Natural killer cell (primary cell): ENCODE results near the gene SLC25A43. TPM values are rescaled to one million over a fixed set of nuclear protein-coding genes. Genes with fewer than 3 reads are reported as not detected.
"Not testable (repeated sequence)": the region's sequence is repeated elsewhere in the genome, so short reads cannot be mapped to it uniquely, and the experiment has no call there.

ENCODE experiments used
- ATAC-seq, 3 donors: fragments of 150-1000 bp in 2 of 3; fragments of 200-7000 bp in 1 of 3; cut with Tn5 transposase; 1 replicate in 1 of 3; 2 replicates in 2 of 3; pipeline ENCODE4 v1.10.0; 2021; ENCODE audit warnings: mild to moderate bottlenecking in 2 of 3, moderate library complexity in 2 of 3
- DNase-seq, 2 donors: peaks; one replicate each; pipeline versions ENCODE4 v3.0.0 to v3.0.0-alpha.2; 2013 to 2021; ENCODE audit warnings: mixed read lengths in 1 of 2
- H3K27ac ChIP-seq: one replicate; pipeline ENCODE4 v1.5.1; 2013; ENCODE audit warnings: mild to moderate bottlenecking, low read length
- H3K27me3 ChIP-seq: one replicate; pipeline ENCODE4 v1.6.1; 2013; ENCODE audit warnings: low read length; ENCODE audit not compliant: control insufficient read depth, insufficient read depth
- H3K36me3 ChIP-seq: one replicate; pipeline ENCODE4 v1.6.1; 2013; ENCODE audit warnings: low read length; ENCODE audit not compliant: control insufficient read depth, insufficient read depth
- H3K4me1 ChIP-seq: one replicate; pipeline ENCODE4 v1.6.1; 2013; ENCODE audit warnings: low read length; ENCODE audit not compliant: control insufficient read depth, insufficient read depth
- H3K4me3 ChIP-seq: one replicate; pipeline ENCODE4 v1.5.1; 2013; ENCODE audit warnings: low read length
- H3K9me3 ChIP-seq: one replicate; pipeline ENCODE4 v1.6.1; 2013; ENCODE audit warnings: low read length; ENCODE audit not compliant: control insufficient read depth, insufficient read depth
- H3K27ac Mint-ChIP-seq, 2 donors: one replicate each; pipeline ENCODE4 v1.8.0; 2022; ENCODE audit warnings: mild to moderate bottlenecking in 2 of 2, mixed read lengths in 2 of 2, moderate library complexity in 1 of 2
- H3K27me3 Mint-ChIP-seq, 2 donors: one replicate each; pipeline ENCODE4 v1.8.0; 2022; ENCODE audit warnings: low read depth in 2 of 2, mixed read lengths in 2 of 2
- H3K36me3 Mint-ChIP-seq: one replicate; pipeline ENCODE4 v1.8.0; 2022; ENCODE audit warnings: mixed read lengths
- H3K4me1 Mint-ChIP-seq, 2 donors: one replicate each; pipeline ENCODE4 v1.8.0; 2022; ENCODE audit warnings: mixed read lengths in 2 of 2
- H3K4me3 Mint-ChIP-seq: one replicate; pipeline ENCODE4 v1.8.0; 2022; ENCODE audit warnings: mild to moderate bottlenecking, moderate library complexity, mixed read lengths
- H3K9me3 Mint-ChIP-seq, 2 donors: one replicate each; pipeline ENCODE4 v1.8.0; 2022; ENCODE audit warnings: mixed read lengths in 2 of 2
- CTCF ChIP-seq: fragments of 200-600 bp; IDR thresholded peaks from one replicate; pipeline ENCODE4 v1.8.0; 2022; ENCODE audit warnings: antibody characterized with exemption
- WGBS: methylation state at CpG from one replicate; pipeline ENCODE4 v1.1.7; 2013; ENCODE audit warnings: missing lambda C conversion rate; ENCODE audit not compliant: insufficient coverage; 5-methylcytosine and 5-hydroxymethylcytosine counted together
- intact Hi-C: fragments of 100-400 bp; cut with micrococcal nuclease; formaldehyde crosslinking; loops from one replicate; pipeline ENCODE4 v1.14.2; 2022
- total RNA-seq, 4 donors: library from RNA; stranded (reverse); fragments of 120-200 nt in 1 of 4; gene quantifications; one replicate each; pipeline versions ENCODE4 v1.2.3 to v1.2.4, GENCODE V29; 2013 to 2022

Gene SLC25A43
- total RNA-seq, 3 donors from 2014 or later (not counting 1 experiment from before 2014, with no cell fraction given), result 5.4 to 7.3 (median 6.4) TPM

GRCh38 chrX:119363391-119363790, 35.7 kb upstream of the SLC25A43 start:
- intact Hi-C loops, result no loop called here
- ATAC-seq (no peak), DNase-seq (no peak)
- H3K4me3 Mint-ChIP-seq, result no peak overlapping the region
- peaks cover 7 to 15% of the 10 kb centered on the region in 2 donors for H3K27me3 Mint-ChIP-seq
- Histone ChIP-seq H3K27ac (no peak overlapping the region), H3K9me3 (no peaks in the 10 kb centered on the region), H3K36me3 (no peaks in the 10 kb centered on the region), H3K4me1 (no peaks in the 10 kb centered on the region), H3K27me3 (no peaks in the 10 kb centered on the region), H3K4me3 (no peak overlapping the region)
- no peak for TF ChIP-seq CTCF
- no peaks in the 10 kb centered on the region for H3K4me1 Mint-ChIP-seq
- H3K9me3 Mint-ChIP-seq, result no peaks in the 10 kb centered on the region
- WGBS, result 100% methylated on average over 4 of the region's 6 CpGs
- H3K27ac Mint-ChIP-seq, result no peak overlapping the region
- no peaks in the 10 kb centered on the region for H3K36me3 Mint-ChIP-seq

GRCh38 chrX:119371861-119372260, 27.3 kb upstream of the SLC25A43 start:
- H3K27ac ChIP-seq, H3K36me3 ChIP-seq, H3K4me1 Mint-ChIP-seq, H3K9me3 Mint-ChIP-seq, DNase-seq, H3K27ac Mint-ChIP-seq, H3K4me3 Mint-ChIP-seq, ATAC-seq, H3K4me1 ChIP-seq, H3K9me3 ChIP-seq, H3K27me3 ChIP-seq, H3K36me3 Mint-ChIP-seq, H3K4me3 ChIP-seq, intact Hi-C loops: not testable (repeated sequence)
- no CpG with 5 or more reads among the region's 2 CpGs for WGBS
- peaks cover 11 to 15% of the 10 kb centered on the region in 2 donors for H3K27me3 Mint-ChIP-seq

- no peaks in the 10 kb centered on the region for H3K36me3 ChIP-seq
- Mint-ChIP-seq H3K9me3 (no peaks in the 10 kb centered on the region), H3K27me3 (peaks cover 7 to 9% of the 10 kb centered on the region in 2 donors), H3K4me3 (no peak overlapping the region), H3K27ac (no peak overlapping the region), H3K4me1 (no peaks in the 10 kb centered on the region), H3K36me3 (no peaks in the 10 kb centered on the region)
- no peak for TF ChIP-seq CTCF
- intact Hi-C loops, result no loop called here
- H3K27ac ChIP-seq, result no peak overlapping the region
- no peak overlapping the region for H3K4me3 ChIP-seq
- H3K4me1 ChIP-seq, result no peaks in the 10 kb centered on the region
- ATAC-seq (no peak), DNase-seq (no peak)
- H3K9me3 ChIP-seq, result no peaks in the 10 kb centered on the region
- 75% methylated on average over 2 of the region's 2 CpGs for WGBS
- no peaks in the 10 kb centered on the region for H3K27me3 ChIP-seq
Observed at GRCh38 chrX:119374736-119375135, 24.4 kb upstream of the SLC25A43 start.

GRCh38 chrX:119375561-119375960, 23.6 kb upstream of the SLC25A43 start:
- WGBS, result 62% methylated on average over 2 of the region's 3 CpGs
- Histone ChIP-seq H3K36me3 (no peaks in the 10 kb centered on the region), H3K4me3 (no peak overlapping the region), H3K9me3 (no peaks in the 10 kb centered on the region), H3K27ac (no peak overlapping the region), H3K27me3 (no peaks in the 10 kb centered on the region), H3K4me1 (no peaks in the 10 kb centered on the region)
- no peak for TF ChIP-seq CTCF
- Mint-ChIP-seq H3K4me1 (no peaks in the 10 kb centered on the region), H3K27ac (no peak overlapping the region), H3K4me3 (no peak overlapping the region), H3K36me3 (no peaks in the 10 kb centered on the region), H3K27me3 (peaks cover 0 to 9% of the 10 kb centered on the region in 2 donors), H3K9me3 (no peaks in the 10 kb centered on the region)
- DNase-seq (no peak), ATAC-seq (no peak)
- intact Hi-C loops, result no loop called here
